A549 (cell line): ENCODE results near the gene NRARP. TPM values are rescaled to one million over a fixed set of nuclear protein-coding genes. Genes with fewer than 3 reads are reported as not detected.
A peak's percentile ranks its signal among the peaks of the same experiment; 100 is the strongest.
"Not testable (repeated sequence)": the region's sequence is repeated elsewhere in the genome, so short reads cannot be mapped to it uniquely, and the experiment has no call there.

Experiments used
- ATAC-seq, 2 experiments: fragments of 200-7000 bp in 1 of 2; fragments of >200 bp in 1 of 2; cut with Nextera tagmentation in 1 of 2; cut with Tn5 transposase in 1 of 2; 3 replicates each; pipeline versions ENCODE4 v1.8.0 to v1.9.1; 2018 to 2020; ENCODE audit warnings: mild to moderate bottlenecking in 1 of 2, moderate library complexity in 1 of 2
- CTCF ChIA-PET: fragments of 300-600 bp; sonication (Branson Sonifier 250); formaldehyde crosslinking; extraction: SDS; loops from one replicate; lab custom pipeline; 2021; ENCODE audit warnings: antibody characterized with exemption, inconsistent platforms; lab: Yijun Ruan, JAX
- POLR2A ChIA-PET: fragments of 350-600 bp; formaldehyde crosslinking; extraction: SDS; loops from one replicate; lab custom pipeline; 2021; ENCODE audit warnings: antibody characterized with exemption, inconsistent platforms; lab: Yijun Ruan, JAX
- DNase-seq, 2 experiments: peaks; one replicate each; pipeline versions ENCODE4 v3.0.0 to v3.0.0-alpha.2; 2011 to 2016; ENCODE audit warnings: low read depth in 1 of 2, low spot score in 1 of 2
- FAIRE-seq: peaks from 2 replicates; lab custom pipeline; 2011; peaks lifted over from hg19 to GRCh38; lab: Jason Lieb, UNC
- H3K27ac ChIP-seq, 2 experiments: fragments of >200 bp; sonication (Bioruptor Twin); formaldehyde crosslinking; 3 replicates each; pipeline ENCODE4 v1.5.1; 2016 to 2017
- H3K4me1 ChIP-seq: fragments of >200 bp; sonication (Bioruptor Twin); formaldehyde crosslinking; 3 replicates; pipeline ENCODE4 v1.6.1; 2016
- H3K4me2 ChIP-seq: fragments of >200 bp; sonication (Bioruptor Twin); formaldehyde crosslinking; 3 replicates; pipeline ENCODE4 v1.6.1; 2016
- H3K4me3 ChIP-seq: fragments of >200 bp; sonication (Bioruptor Twin); formaldehyde crosslinking; 3 replicates; pipeline ENCODE4 v1.5.1; 2016
- H3K9me3 ChIP-seq: fragments of >200 bp; sonication (Bioruptor Twin); formaldehyde crosslinking; 3 replicates; pipeline ENCODE4 v1.6.1; 2016
- ATOH8 ChIP-seq: fragments of 250-450 bp; sonication (Bioruptor Pico); IDR thresholded peaks from 2 replicates; pipeline ENCODE4 v1.5.0; 2020; ENCODE audit warnings: low read depth, mild to moderate bottlenecking, moderate library complexity
- BHLHE40 ChIP-seq: IDR thresholded peaks from 2 replicates; pipeline ENCODE4 v1.6.1; 2012; ENCODE audit warnings: low read depth, low read length, inconsistent platforms
- CEBPB ChIP-seq, 2 experiments: fragments of >200 bp in 1 of 2; sonication (Bioruptor Twin) in 1 of 2; formaldehyde crosslinking in 1 of 2; IDR thresholded peaks; 2 replicates each; pipeline ENCODE4 v1.6.1; 2012 to 2016
- CHD2 ChIP-seq: fragments of 150-350 bp; IDR thresholded peaks from 2 replicates; pipeline ENCODE4 v1.6.1; 2014; ENCODE audit warnings: low read length; ENCODE audit not compliant: partially characterized antibody
- CTCF ChIP-seq: fragments of >200 bp; sonication (Bioruptor Twin); formaldehyde crosslinking; IDR thresholded peaks from 3 replicates; pipeline ENCODE4 v1.5.1; 2016
- ELK1 ChIP-seq: fragments of 150-350 bp; IDR thresholded peaks from 2 replicates; pipeline ENCODE4 v1.6.1; 2014; ENCODE audit warnings: low read depth, mild to moderate bottlenecking, low read length
- FOSB ChIP-seq: fragments of 250-450 bp; sonication (Bioruptor Pico); IDR thresholded peaks from 2 replicates; pipeline ENCODE4 v1.5.0; 2020; ENCODE audit warnings: mild to moderate bottlenecking, moderate library complexity
- MAFK ChIP-seq: fragments of 450-650 bp; IDR thresholded peaks from 2 replicates; pipeline ENCODE4 v1.6.1; 2014; ENCODE audit not compliant: partially characterized antibody
- MAZ ChIP-seq: fragments of 150-350 bp; IDR thresholded peaks from 2 replicates; pipeline ENCODE4 v1.6.1; 2014; ENCODE audit warnings: antibody characterized with exemption, low read depth, low read length, borderline replicate concordance
- NFE2L2 ChIP-seq: fragments of 150-350 bp; conservative IDR thresholded peaks from 2 replicates; pipeline ENCODE4 v1.6.1; 2014; ENCODE audit warnings: low read length
- NR3C1 ChIP-seq: fragments of >200 bp; sonication (Bioruptor Twin); formaldehyde crosslinking; IDR thresholded peaks from 3 replicates; pipeline ENCODE4 v1.6.1; 2017
- RAD21 ChIP-seq, 2 experiments: fragments of >200 bp in 1 of 2; sonication (Bioruptor Twin) in 1 of 2; formaldehyde crosslinking in 1 of 2; IDR thresholded peaks in 1 of 2; conservative IDR thresholded peaks in 1 of 2; 2 replicates in 1 of 2; 3 replicates in 1 of 2; pipeline ENCODE4 v1.6.1; 2012 to 2018; ENCODE audit warnings: inconsistent platforms in 1 of 2
- RARB ChIP-seq: fragments of 250-450 bp; sonication (Bioruptor Pico); IDR thresholded peaks from 2 replicates; pipeline ENCODE4 v1.8.0; 2021; ENCODE audit warnings: mild to moderate bottlenecking, moderate library complexity
- RFX5 ChIP-seq: fragments of 450-650 bp; IDR thresholded peaks from 2 replicates; pipeline ENCODE4 v1.7.1; 2014; ENCODE audit warnings: antibody characterized with exemption, mild to moderate bottlenecking, moderate library complexity
- SMC3 ChIP-seq: fragments of >200 bp; sonication (Bioruptor Twin); formaldehyde crosslinking; IDR thresholded peaks from 3 replicates; pipeline ENCODE4 v1.6.1; 2018; ENCODE audit warnings: inconsistent platforms
- TP53 ChIP-seq: fragments of 250-450 bp; sonication (Bioruptor Pico); IDR thresholded peaks from 2 replicates; pipeline ENCODE4 v1.5.0; 2021; ENCODE audit warnings: mild to moderate bottlenecking, moderate library complexity
- WGBS: methylation state at CpG from one replicate; pipeline ENCODE4 v1.1.6; 2017; ENCODE audit errors: missing lambda C conversion rate; 5-methylcytosine and 5-hydroxymethylcytosine counted together
- polyA plus RNA-seq, 4 experiments: library from polyadenylated mRNA; depleted of rRNA in 3 of 4; stranded (reverse); fragments of >200 nt; fragmentation: RNase III in 1 of 4; extraction: RNeasy Plus Mini Kit Qiagen cat#74134 plus additional on column Dnase treatment in 1 of 4; gene quantifications; 2 replicates in 3 of 4; 3 replicates in 1 of 4; pipeline ENCODE4 v1.2.3, GENCODE V29; 2011 to 2017

The NRARP gene
- polyA plus RNA-seq, 2 of the 4 experiments (the other 2 are of a cell fraction): 1.3 to 5.1 TPM

- POLR2A ChIA-PET: interaction anchor here (1.0 kb wide), 1 partner anchor 22 kb away, joined by 4 read pairs; no protein-coding TSS in a partner anchor
- FAIRE-seq: not testable (repeated sequence)
- ATAC-seq: peak in 1 of 2 experiments; percentile 64; a peak in 3 of 6 replicates
These were observed 39.7 kb downstream of the NRARP start for GRCh38 chr9:137262173-137262908.

GRCh38 chr9:137256856-137257255, 45.2 kb downstream of the NRARP start:
- no peak overlapping the region for H3K27ac ChIP-seq
- no peak for DNase-seq
- 88% methylated on average over 13 of the region's 15 CpGs for WGBS
- peaks cover 20% of the 10 kb centered on the region for H3K4me1 ChIP-seq
- FAIRE-seq: no peak
- CTCF ChIA-PET: interaction anchor here (1.0 to 17.1 kb wide), 7 partner anchors 9 to 45 kb away, joined by 3 to 236 read pairs (median 4); partner anchors contain the start of genes NRARP, TOR4A and TUBB4B
- no peak overlapping the region; the same call in 2 of the 3 replicates for H3K4me3 ChIP-seq
- no peaks in the 10 kb centered on the region for H3K9me3 ChIP-seq
- POLR2A ChIA-PET: interaction anchor here (0.8 to 4.7 kb wide), 5 partner anchors 11 to 127 kb away, joined by 3 to 97 read pairs (median 3); partner anchors contain the start of gene TUBB4B
- peak overlapping the region; percentile 100 for H3K4me2 ChIP-seq
- TF ChIP-seq ATOH8 (CRISPR knock-in tag) (no peak), MAFK (no peak), CEBPB (IDR thresholded peaks at IDR 0.05) (no peak), FOSB (CRISPR knock-in tag) (no peak), ELK1 (no peak), NR3C1 (no peak), CTCF (no peak), BHLHE40 (no peak), NFE2L2 (no peak), MAZ (no peak), TP53 (CRISPR knock-in tag) (no peak), CHD2 (no peak), RARB (CRISPR knock-in tag) (no peak)
- TF ChIP-seq, all 56 proteins: peak for 0
- ATAC-seq: no peak

More at GRCh38 chr9:137262173-137262908, 39.7 kb downstream of the NRARP start:
- not testable (repeated sequence) for H3K4me3 ChIP-seq, H3K27ac ChIP-seq, H3K9me3 ChIP-seq, H3K4me1 ChIP-seq, H3K4me2 ChIP-seq
- TF ChIP-seq RFX5 (peak; percentile 53; the same call in 1 of the 2 replicates), SMC3 (0 out of 3 replicates have a peak, but pooled peaks have one; percentile 18), CTCF (peak; percentile 32), RAD21 (conservative IDR thresholded peaks at IDR 0.05 in 1 of 2, IDR thresholded peaks at IDR 0.05 in 1 of 2) (peak in 1 of 2 experiments; percentile 31; a peak in 2 of 5 replicates)
- CTCF ChIA-PET: interaction anchor here (1.0 to 17.1 kb wide), 5 partner anchors 11 to 36 kb away, joined by 3 to 236 read pairs (median 9); partner anchors contain the start of genes RNF224, STPG3 and TUBB4B
- DNase-seq: peak in 1 of 2 experiments; percentile 51
- WGBS: 25% methylated on average over 15 of the region's 15 CpGs
